SIG-M5 treated with dmso at 0.1 percent for 504 hours (cell line): ENCODE results near the gene RPS6KL1.
A peak's percentile ranks its signal among the peaks of the same experiment; 100 is the strongest.

Source experiments
- DNase-seq: peaks from one replicate; lab custom pipeline; 2025; ENCODE audit not compliant: unreplicated experiment; lab: John Stamatoyannopoulos, UW

The RPS6KL1 gene

DNA sequence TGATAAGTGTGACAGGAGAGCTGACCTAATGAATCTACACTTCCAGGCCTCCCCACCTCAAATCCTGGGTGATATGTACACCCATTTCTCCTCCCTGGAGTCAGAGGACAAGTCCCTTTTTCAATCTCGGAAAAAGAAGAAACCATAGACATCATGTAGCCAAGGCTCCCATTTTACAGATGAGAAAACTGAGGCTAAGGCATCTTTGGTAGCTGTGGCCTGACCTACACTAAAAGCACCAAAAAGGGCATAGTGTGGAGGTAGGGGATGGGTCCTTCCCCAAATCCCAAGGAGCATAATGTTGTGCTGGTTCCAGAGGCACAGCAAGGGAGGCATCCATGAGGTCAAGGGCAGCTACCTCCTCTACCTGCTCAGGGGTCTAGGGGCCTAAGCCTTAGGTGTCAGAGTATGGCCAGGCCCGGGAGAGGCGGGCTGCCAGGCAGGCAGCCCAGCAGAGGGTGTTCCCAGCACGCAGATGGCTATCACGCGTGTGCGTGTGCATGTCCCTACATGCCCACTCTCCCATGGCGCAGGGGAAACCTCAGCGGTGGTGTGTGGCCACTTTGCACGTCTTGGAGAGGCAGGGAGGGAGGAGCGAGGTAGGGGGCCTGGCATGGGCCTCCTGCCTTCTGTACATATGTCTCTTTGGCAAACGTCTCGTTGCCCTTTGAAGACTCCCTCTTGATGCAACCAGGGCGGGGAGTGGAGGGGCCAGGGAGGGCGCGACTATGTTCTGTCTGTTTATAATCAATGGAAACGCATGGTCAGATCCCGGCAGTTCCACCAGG, 29.8 kb upstream of the RPS6KL1 start:
- DNase-seq, result no peak

- no peak for DNase-seq
These were observed 29.2 kb upstream of the RPS6KL1 start for GRCh38 chr14:74952180-74952665.

DNA sequence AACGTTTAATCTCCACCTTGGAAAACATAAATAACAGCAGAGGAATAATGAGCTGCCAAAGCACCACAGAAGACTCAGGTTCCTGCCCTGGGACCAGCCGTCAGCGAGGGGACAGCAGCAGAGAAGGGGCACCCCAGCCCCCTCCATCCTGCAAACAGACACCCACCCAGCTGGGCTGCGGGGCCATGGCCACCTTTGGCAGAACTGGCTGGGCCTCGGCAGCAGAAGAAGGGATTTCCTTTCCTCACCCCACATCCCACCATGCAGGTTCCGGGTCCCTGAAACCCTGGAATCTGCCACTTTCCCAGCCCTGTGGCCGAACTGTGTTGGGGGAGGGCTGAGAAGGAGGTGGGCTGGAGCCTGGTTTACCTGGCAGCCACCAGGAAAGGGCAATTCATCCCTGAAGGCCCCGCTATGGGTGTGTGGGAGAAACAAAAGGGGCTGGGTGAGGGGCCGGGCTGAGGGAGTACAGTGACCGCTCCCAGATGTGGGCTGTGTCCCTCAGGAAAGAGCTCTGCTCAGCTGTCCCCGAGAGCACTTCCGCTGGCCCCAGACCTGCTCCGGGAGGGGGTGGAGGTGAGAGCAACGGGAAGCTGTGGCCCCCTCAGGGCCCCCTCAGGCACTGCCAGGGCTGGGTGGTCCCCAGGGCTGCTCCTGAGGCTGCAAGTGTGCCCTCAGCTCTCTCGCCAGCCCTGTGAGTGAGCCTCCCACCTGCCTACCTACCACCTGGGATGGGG, 28.6 kb upstream of the RPS6KL1 start:
- no peak for DNase-seq

DNA sequence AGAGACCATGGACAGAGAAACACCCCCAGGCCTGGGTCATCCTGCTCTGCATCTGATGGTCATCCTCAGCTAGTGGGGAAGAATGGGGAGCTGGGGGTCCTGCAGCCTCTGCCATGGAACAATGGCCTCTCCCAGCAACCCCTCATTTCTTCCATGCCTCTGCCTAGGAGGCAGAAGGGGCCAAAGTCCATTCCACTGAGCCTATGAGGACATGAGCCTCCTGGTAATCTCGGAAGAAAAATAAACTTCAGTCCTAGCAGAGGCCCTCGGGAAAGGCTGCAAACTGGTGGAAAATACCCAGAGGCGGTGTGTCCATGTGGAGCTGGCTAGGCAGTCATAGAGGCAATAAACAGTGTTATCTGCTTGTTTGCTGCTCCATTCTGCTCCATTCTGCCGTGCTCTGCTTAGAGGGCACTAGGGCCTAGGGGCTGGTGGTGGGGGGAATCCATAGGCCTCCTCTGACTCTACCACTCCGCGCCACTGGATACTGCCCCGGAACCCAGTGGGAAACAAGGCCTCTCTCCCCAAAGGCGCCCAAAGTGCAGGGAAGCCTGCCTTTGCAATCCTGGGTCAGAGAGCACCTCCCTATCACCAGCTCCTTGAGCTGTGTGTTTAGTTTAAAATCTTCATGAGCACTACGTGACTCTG, 27.9 kb upstream of the RPS6KL1 start:
- no peak for DNase-seq

GRCh38 chr14:74949859-74950573, 27.0 kb upstream of the RPS6KL1 start:
- no peak for DNase-seq

- no peak for DNase-seq
These were observed 26.1 kb upstream of the RPS6KL1 start for GRCh38 chr14:74949191-74949601.

GRCh38 chr14:74948228-74949175, 25.4 kb upstream of the RPS6KL1 start:
- DNase-seq, result no peak

DNA sequence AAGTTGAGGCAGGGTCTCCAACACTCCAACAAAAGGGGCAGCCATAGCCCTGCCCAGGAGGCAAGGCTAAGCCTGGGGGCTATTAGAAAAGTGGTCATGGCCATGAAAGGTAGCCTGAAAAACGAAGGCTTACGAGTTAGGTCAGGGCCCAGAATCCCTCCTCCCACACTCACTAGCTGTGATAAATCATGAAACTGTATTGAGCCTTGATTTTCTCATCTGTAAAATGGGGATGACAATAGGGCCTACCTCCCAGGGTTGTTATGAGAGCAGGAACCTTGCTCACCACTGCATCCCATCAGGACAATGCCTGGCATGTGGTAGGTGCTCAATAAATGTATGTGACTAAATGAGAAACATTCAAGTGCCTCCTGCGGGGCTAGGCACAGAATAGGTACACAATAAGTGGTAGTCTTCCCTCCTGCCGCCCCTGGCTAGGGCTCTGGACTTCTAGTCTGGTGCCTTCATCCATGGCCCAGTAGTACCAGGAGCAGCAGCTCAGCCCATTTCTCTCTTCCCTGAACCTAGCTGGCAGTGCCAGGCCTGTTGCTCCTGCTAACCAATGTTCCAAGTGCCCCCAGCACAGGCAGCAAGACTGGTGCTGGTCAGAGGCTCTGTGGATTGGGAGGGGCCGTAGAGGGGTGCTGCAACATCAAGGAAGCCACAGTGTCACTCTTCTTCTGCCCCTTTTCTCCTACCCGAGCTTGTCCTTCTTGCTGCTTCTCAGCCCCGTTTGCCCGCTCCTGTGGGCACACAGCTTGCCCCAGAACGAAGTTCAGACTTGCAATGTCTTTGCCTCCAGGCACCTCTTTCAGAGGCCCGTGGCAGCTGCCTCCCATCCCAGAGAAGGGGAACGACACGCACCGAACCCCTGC, 24.5 kb upstream of the RPS6KL1 start:
- no peak for DNase-seq

GRCh38 chr14:74946659-74947281, 23.7 kb upstream of the RPS6KL1 start:
- no peak for DNase-seq

GRCh38 chr14:74945852-74946658, 23.0 kb upstream of the RPS6KL1 start:
- peak; percentile 46 for DNase-seq

DNA sequence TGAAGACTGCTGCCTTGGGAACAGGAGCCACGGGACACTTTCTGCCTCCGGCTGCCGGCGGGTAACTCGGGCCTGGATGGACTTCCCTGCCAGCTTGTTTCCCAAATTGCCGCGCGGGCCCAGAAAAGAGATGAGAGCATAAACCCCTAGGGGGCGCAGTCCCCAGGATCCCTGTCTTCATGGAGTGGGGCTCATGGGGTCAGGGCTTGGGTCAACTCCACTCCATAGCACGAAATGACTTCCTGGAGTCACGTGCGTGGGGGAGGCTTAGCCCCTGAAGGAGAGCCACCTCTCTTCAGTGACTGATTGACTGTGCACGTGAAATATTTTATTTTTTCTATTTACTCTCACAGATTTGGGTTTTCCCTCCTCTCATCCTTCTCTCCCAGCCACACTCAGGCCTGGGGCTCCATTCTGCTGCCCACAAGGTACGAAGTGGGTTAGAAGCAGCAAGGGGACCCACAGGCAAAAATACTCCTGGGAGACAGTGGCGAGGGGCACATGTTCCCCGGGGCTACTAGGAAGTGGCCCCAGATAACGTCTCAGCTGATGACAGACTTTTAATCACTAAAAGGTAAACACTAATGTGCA, 22.3 kb upstream of the RPS6KL1 start:
- DNase-seq, result no peak

DNA sequence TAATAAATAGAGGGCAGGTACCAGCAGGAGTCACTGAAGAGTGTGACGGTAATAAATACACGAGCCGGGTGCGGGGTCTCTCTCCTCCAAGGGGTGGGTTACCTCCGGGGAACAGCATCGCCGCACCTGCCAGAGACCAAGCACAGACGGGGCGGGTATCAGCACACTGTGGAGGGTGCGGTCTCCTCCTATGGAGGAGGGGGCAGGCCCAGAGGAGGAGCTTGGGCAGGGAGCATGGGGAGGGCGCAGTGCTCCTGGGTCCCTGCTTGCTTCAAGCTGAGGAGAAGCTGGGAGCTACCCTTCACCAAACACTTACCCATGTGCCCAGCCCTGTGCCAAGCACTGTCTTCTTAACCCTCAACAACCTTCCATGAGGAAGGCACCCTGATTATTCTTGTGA, 19.5 kb upstream of the RPS6KL1 start:
- DNase-seq, result no peak

DNA sequence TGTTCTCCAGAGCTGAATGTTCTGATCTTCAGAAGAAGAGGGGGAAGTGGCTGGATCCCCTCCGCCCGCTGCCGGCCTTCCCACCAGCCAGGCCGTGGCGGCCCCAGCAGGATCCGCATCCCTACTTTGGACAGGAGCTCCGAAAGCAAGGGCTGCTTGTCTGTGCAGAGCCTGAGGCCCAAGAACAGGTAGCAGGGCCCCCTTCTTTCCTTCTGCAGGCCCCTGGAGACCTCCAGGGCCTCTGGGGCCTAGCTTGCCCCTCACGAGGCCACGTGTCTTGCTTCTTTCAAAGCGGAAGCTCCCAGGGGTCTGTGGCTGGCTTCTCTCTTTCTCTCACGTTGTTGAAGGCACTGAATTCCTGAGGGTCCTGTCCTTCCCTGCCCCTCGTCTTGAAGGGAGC, 19.1 kb upstream of the RPS6KL1 start:
- DNase-seq, result peak; percentile 19

DNA sequence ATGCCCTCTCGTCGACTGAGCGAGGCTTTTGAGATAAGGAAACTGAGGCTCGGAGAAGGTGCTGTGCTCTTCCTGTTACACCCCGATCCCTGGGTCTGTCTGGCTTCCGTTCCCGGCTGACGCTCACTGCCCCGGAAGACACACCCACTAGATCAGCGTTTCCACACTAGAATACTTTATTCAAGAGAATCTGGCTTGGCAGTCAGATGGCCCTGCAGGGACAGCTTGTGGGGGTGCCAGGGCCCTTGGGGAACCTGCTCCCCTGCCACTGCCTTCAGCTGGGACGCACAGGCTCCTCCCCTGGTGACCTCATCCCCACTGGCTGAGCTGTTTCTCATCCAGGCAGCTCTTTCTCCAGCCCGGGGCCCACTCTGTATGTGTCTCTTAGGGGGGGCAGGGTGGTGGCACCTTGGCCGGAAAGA, 18.6 kb upstream of the RPS6KL1 start:
- DNase-seq, result peak; percentile 51

GRCh38 chr14:74940956-74941565, 18.0 kb upstream of the RPS6KL1 start:
- DNase-seq, result no peak

DNA sequence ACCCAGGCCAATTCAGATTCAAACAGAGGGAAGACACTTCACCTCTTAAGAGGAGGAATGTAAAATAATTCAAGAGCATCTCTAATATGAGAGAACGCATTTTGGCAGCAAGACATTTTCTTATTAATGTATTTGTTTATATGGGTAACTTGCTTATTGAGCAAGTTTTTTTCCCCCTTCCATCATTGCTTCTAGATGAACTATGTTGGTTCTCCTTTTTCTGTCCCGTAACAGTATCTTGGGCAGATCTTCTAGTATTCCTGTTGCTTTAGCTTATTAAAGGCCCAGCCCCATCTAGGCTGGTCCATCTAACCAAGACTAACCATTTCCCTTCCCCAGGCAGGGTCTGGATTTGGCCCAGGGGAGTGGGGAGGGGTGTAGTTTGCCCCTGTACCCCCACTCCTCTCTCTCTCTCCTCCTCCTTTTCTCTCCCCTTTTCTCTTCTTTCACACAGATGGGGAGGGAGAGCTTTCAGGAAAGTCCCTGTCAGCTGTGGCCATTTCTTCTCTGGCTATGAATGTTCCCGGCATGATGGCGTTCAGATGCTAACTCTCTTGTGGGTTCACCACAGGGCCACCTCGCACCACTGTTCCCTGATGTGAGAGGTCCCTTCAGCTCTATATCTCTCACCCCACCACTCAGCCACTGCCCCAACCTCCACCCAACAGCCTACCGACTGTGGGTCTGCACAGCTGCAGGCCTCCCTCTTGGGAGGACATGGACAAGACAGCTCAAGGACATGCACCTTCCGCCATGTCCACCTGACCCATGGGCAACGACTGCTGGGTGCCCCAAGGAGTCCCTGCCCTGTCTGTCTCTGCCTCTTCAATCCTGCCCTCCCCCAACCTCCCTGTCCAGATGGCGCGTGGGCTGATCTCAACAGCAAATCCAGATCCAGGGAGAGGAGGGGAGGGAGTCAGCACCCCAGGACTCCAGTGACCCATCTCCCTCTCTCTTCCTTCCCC, 15.8 kb upstream of the RPS6KL1 start:
- DNase-seq, result peak; percentile 8
